Activated gamma-delta T cell (primary cell): Measurements from ENCODE around the gene ASAP3.

Experiments
- DNase-seq: peaks from one replicate; lab custom pipeline; 2025; lab: John Stamatoyannopoulos, UW

ASAP3 gene

GRCh38 chr1:23423415-23424292 lies 60.3 kb downstream of the ASAP3 start:
- DNase-seq: no peak

GRCh38 chr1:23422941-23423340 lies 61.0 kb downstream of the ASAP3 start:
- no peak for DNase-seq

- no peak for DNase-seq
Measured at GRCh38 chr1:23422241-23422877, 61.6 kb downstream of the ASAP3 start.

GRCh38 chr1:23421753-23422240 lies 62.2 kb downstream of the ASAP3 start:
- no peak for DNase-seq

GRCh38 chr1:23421343-23421742 lies 62.6 kb downstream of the ASAP3 start:
- no peak for DNase-seq

- DNase-seq: no peak
Measured at GRCh38 chr1:23420778-23421177, 63.2 kb downstream of the ASAP3 start.

GRCh38 chr1:23419180-23419579 lies 64.8 kb downstream of the ASAP3 start:
- DNase-seq: no peak

GRCh38 chr1:23417570-23417969 lies 66.4 kb downstream of the ASAP3 start:
- DNase-seq: no peak

GRCh38 chr1:23416964-23417363 lies 67.0 kb downstream of the ASAP3 start:
- no peak for DNase-seq

GRCh38 chr1:23408797-23409290 lies 75.1 kb downstream of the ASAP3 start:
- DNase-seq: no peak

- DNase-seq: no peak
Measured at GRCh38 chr1:23407016-23407630, 76.9 kb downstream of the ASAP3 start.

- no peak for DNase-seq
Measured at GRCh38 chr1:23405946-23406345, 78.0 kb downstream of the ASAP3 start.

- no peak for DNase-seq
Measured at GRCh38 chr1:23403735-23404486, 80.1 kb downstream of the ASAP3 start.

- no peak for DNase-seq
Measured at GRCh38 chr1:23403355-23403734, 80.6 kb downstream of the ASAP3 start.

- DNase-seq: no peak
Measured at GRCh38 chr1:23403038-23403336, 81.0 kb downstream of the ASAP3 start.

- no peak for DNase-seq
Measured at GRCh38 chr1:23402286-23403037, 81.5 kb downstream of the ASAP3 start.

GRCh38 chr1:23401313-23401712 lies 82.7 kb downstream of the ASAP3 start:
- no peak for DNase-seq

- no peak for DNase-seq
Measured at GRCh38 chr1:23400324-23401114, 83.5 kb downstream of the ASAP3 start.

- DNase-seq: no peak
Measured at GRCh38 chr1:23399229-23399628, 84.8 kb downstream of the ASAP3 start.

GRCh38 chr1:23397908-23398307 lies 86.1 kb downstream of the ASAP3 start:
- no peak for DNase-seq

- no peak for DNase-seq
Measured at GRCh38 chr1:23396380-23396779, 87.6 kb downstream of the ASAP3 start.
